ENCODE measurements around the gene OVAAL.

OVAAL gene

DNA sequence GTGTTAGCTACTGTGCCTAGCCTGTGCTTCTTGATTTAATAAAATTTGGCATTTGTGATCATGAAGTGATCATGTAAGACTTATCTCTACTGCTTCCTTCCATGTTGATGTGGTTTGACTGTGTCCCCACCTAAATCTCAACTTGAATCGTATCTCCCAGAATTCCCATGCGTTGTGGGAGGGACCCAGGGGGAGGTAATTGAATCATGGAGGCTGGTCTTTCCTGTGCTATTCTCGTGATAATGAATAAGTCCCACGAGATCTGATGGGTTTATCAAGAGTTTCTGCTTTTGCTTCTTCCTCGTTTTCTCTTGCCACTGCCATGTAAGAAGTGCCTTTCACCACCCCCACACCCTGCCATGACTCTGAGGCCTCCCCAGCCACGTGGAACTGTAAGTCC lies at the start of gene OVAAL:
Gene OVAAL, plus strand, starts transcription at position 301 of the 400 bp plus-strand sequence.
- no peak for FAIRE-seq

- FAIRE-seq, result no peak
These were observed 47.9 kb upstream of the OVAAL start for GRCh38 chr1:180510882-180511281.

GRCh38 chr1:180513531-180513930 lies 45.2 kb upstream of the OVAAL start:
- FAIRE-seq, result no peak

GRCh38 chr1:180515364-180515763 lies 43.4 kb upstream of the OVAAL start:
- FAIRE-seq, result no peak

DNA sequence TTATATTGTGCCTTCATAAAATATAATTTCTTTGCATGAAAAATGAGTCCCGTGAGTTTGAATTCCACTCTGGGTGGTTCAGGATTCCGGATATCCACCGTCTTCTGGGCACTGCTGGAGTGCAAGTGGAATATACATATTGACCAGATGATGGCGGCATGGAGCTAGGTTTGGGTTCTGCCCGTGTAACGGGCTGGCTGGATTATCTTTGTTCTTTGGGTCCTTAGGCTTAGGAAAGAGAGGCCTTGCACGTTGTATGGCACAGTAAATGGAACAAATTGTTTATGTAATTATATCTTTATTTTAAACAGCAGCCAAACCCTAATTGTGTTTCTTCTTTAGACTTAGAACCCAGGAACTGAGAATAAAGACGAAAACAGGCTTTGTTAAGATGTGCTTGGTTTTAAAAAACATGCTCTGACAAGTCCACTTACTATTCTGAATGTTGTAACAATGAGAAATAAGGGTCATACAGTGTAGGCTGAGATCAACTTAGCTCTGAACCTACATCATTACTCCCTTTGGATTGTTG lies 42.8 kb upstream of the OVAAL start:
- peak; percentile 95 for FAIRE-seq

- no peak for FAIRE-seq
These were observed 38.9 kb upstream of the OVAAL start for GRCh38 chr1:180519846-180520245.

DNA sequence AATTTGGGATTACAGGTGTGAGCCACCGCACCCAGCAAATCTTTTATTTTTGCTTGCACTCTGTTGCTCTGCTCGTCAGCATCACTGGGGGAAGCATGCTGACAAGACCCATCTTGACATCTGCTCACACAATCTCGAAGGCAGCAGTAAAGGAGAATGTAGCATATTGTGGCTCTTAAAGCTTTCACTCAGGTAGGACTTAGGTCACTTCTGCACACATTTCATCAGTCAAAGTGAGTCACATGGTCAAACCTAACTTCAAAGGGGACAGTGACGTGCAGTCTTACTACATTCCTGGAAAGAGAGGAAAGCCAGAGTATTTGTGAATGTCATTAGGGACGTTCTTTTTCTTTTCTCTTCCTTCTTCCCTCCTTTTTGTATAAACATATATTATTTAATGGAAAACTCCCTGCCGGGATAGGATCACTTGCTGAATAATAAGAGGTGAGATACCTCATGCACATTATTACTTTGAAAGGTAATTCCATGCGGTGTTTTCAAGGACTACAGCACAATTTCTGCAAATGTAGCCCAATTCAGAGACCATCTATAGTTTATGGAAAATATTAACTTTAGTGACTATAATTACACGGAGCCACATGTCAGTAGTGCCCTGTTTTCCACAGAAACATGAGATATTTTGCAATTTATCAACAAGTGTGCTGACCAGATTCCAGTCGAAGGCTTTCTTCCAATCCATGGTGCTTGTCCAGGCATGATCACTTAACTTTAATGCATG lies 37.1 kb upstream of the OVAAL start:
- FAIRE-seq, result no peak

DNA sequence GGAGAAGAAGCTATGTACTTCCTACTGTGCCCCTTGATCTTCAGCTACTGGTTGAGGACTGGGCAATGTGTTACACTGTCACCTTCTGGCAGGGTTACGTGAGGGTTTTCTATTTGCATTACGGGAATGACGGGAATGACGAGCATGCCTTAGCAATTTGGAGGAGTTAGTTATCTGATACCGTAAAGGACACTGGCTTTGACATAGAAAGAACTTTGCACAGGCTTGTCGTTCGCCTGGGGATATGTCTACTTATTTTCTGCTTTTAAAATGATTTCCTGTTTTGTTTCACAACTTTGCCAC lies 36.6 kb upstream of the OVAAL start:
- FAIRE-seq, result no peak

DNA sequence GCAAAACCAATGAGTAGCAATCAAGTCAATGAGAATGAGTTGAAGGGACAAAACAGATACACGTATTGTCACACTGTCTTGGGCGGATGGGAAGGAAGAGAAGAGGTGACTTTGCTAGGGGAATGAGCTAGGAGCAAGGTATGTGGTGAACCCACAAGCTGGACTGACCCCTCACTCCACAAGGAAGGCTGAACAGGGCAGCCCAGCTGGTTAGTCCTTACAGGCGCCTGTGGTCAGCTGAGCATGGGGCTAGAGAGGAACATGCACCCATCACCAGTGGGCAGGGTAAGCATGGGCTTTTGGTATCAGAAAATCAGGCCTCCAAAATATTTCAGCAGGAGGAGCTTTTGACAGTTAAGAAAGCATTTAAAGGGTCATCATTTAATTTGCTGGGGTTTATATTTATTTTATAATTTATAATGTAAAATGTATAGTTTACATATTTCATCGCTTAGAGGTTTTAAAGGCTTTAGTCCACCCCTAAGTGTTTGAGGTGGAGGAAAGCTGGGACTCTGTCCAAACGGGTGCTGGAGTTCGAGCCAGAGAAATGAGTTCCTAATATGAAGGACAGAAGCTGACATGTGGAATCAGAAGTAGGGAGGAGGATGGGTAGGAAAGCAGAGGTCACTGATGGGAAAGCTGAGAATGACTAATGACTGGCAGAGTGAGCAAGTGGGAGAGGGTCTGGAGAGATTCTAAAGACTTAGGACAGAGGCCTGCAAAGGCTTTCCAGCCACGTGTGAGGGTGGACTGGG lies 34.4 kb upstream of the OVAAL start:
- FAIRE-seq, result no peak

DNA sequence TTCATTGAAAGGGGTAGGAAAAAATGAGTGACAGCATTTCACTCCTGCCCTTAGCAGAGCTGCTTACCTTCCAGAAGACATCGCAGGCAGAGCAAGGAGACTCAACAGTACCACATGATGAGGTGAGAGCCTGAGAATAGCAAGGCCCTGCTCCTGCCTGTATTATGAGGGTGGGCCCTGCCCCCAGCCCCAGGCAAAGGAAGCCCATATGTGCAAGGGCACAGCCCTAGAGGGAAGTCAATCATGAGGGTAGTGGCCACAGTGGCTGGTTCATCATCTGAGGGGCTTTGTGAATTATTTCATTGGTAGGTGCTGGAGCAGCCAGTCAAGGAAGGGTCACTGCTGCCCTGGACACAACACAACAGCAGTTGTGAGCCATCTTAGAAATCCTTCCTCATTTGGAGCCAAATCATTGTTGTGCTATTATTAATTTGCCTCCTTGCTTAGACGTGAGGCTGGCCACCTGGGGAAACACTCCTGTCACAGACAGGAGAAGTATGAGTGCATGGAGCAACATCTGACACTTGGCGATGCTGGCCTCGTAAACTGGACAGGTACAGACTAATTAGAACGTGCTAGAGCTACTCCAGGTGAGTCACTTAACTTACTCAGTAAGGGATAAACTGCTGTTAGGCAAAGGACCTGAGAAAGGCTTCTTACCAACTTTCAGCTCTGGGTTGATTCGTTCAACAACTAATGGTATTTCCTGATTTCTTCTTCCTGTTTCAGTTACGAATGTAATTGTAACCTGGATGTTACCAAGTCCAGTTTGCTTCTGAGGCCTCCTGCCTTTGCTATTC lies 33.6 kb upstream of the OVAAL start:
- no peak for FAIRE-seq

GRCh38 chr1:180525715-180526039 lies 33.1 kb upstream of the OVAAL start:
- no peak for FAIRE-seq

GRCh38 chr1:180527101-180527669 lies 31.6 kb upstream of the OVAAL start:
- no peak for FAIRE-seq

- no peak for FAIRE-seq
These were observed 29.8 kb upstream of the OVAAL start for GRCh38 chr1:180528868-180529470.

DNA sequence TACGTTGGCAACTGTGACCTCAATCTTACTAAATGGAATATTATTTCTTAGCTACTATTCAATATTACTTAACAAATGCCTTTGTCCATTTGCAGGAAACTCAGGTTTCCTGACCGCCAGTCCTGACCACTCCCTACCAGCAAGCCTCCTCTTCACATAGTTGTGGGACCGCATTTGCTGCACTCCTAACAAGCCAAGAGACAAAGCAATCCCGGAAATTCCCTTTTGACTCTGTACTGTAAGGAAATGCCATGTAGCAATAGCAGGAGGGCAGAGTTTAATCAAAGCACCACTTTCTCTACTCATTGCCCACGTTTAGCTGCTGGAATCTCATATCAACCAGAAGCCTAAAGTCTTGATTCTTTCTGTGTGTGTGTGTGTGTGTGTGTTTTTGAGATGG lies 28.3 kb upstream of the OVAAL start:
- no peak for FAIRE-seq

- FAIRE-seq, result no peak
These were observed 25.9 kb upstream of the OVAAL start for GRCh38 chr1:180532854-180533253.

GRCh38 chr1:180533266-180533987 lies 25.3 kb upstream of the OVAAL start:
- peak; percentile 65 for FAIRE-seq

- no peak for FAIRE-seq
These were observed 24.6 kb upstream of the OVAAL start for GRCh38 chr1:180534214-180534613.

DNA sequence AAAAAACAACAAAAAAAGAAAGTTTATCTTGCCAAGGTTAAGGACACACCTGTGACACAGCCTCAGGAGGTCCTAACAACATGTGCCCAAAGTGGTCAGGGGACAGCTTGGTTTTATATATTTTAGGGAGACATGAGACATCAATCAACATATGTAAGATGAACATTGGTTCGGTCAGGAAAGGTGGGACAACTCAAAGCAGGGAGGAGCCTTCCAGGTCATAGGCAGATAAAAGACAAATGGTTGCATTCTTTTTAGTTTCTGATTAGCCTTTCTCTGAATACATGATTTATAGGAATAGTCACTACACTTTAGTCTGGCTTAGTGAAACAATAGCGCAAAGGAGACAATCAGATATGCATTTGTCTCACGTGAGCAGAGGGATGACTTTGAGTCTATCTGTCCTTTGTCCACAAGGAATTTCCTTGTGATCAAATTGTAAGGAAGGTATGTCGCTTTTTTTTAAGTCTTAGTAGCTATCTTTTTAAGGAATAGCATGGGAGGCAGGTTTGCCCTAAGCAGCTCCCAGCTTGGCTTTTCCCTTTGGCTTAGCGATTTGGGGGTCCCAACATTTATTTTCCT lies 23.3 kb upstream of the OVAAL start:
- no peak for FAIRE-seq

DNA sequence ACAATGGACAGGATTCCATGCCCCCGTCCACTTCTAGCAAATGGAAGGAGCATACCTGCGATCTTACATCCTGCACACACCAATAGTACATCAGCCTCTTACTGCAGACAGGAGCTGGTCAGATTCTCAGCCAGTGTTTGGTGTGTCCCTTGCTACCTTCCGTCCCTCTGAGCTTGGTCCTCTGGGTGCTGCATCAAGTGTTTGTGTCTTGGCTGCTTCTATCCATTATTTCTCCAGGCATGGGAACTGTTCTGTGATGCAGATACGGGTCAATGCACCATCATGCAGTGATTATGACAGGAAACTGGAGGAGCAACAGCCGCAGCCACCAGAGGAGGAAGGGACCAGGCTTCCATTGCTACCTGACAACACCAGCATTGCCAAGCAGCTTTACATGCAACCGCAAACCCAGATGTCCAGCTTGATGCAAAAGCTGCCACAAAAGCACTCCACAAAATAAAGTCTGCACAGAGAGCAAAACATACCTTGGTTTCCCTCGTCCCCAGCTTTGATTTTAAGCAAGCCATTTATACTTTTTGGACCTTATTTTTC lies 21.9 kb upstream of the OVAAL start:
- no peak for FAIRE-seq

DNA sequence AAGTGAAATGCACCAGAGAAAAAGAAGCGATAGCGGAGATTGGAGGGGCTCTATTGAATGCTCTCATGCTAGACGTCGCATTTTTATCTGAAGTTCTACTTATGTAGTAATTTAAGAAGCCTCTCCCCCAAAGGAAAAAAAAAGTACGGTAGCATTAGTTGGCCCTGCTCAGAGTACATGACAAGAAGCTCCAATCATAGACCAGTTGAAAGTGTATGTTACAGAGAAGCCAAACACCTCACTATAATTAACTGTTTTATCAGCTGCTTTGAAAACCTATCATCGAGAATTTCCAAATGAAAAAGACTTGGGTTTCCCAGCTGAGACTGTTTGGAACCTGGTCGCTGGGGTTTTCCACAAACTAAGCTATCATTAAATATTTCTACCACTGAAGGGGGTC lies 19.6 kb upstream of the OVAAL start:
- no peak for FAIRE-seq
